ENCODE measurements around the gene BRINP2. TPM values are rescaled to one million over a fixed set of nuclear protein-coding genes. Genes with fewer than 3 reads are reported as not detected.

Gene BRINP2
- polyA plus RNA-seq, 2 of the 4 experiments (the other 2 are of a cell fraction): 0.04 to 0.09 TPM

DNA sequence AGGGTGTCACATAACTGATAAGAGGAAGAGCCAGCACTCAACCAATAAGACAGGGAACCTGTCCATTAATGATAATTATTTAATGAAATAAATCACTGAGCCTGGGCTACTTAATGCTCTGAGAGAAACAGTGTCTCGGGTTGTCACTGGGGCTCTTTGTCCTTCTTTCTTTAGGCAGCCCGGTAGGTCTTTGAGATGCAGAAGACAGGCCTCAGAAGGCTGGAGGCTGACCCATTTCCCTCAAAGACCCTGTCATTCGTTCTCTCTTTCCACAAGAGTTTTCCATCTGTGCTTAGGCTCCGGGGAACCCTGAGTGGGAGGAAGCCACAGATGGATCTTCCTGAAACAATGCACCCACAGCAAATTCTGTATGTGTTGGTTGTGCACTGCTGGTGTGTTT, 68.2 kb downstream of the BRINP2 start:
- Histone ChIP-seq H3K4me2 (no peak overlapping the region), H3K9me3 (no peaks in the 10 kb centered on the region), H3K4me1 (no peaks in the 10 kb centered on the region), H3K4me3 (no peak overlapping the region), H3K27ac (no peak overlapping the region)
- 40% methylated on average over 4 of the region's 4 CpGs for WGBS (ENCODE audit: missing lambda C conversion rate)
- ChIA-PET CTCF (interaction anchor here (1.0 to 1.5 kb wide), 3 partner anchors 10 to 16 kb away, joined by 3 to 4 read pairs (median 3); no protein-coding TSS in a partner anchor), POLR2A (no interaction called here)
- FAIRE-seq (no peak), ATAC-seq (no peak), DNase-seq (ENCODE audit: low read depth in 1 of 2, low spot score in 1 of 2) (no peak)
- no peak for TF ChIP-seq FOXS1 (CRISPR knock-in tag; IDR thresholded peaks at IDR 0.05)
- TF ChIP-seq ZSCAN20 (CRISPR knock-in tag; IDR thresholded peaks at IDR 0.05): no peak
- TF ChIP-seq KDM1A (IDR thresholded peaks at IDR 0.05; ENCODE audit: low read depth): no peak
- TF ChIP-seq TFCP2L1 (CRISPR knock-in tag; IDR thresholded peaks at IDR 0.05): no peak
- TF ChIP-seq RCOR1 (IDR thresholded peaks at IDR 0.05; ENCODE audit: low read depth, low read length): no peak
- no peak for TF ChIP-seq RNF2 (IDR thresholded peaks at IDR 0.05; ENCODE audit: borderline replicate concordance, low read depth)
- TF ChIP-seq EHMT2 (IDR thresholded peaks at IDR 0.05; ENCODE audit: low read depth): no peak
- no peak for TF ChIP-seq PHF8 (IDR thresholded peaks at IDR 0.05; ENCODE audit: borderline replicate concordance, low read depth)
- no peak for TF ChIP-seq RFX5 (IDR thresholded peaks at IDR 0.05)
- TF ChIP-seq KDM5A (IDR thresholded peaks at IDR 0.05): no peak

DNA sequence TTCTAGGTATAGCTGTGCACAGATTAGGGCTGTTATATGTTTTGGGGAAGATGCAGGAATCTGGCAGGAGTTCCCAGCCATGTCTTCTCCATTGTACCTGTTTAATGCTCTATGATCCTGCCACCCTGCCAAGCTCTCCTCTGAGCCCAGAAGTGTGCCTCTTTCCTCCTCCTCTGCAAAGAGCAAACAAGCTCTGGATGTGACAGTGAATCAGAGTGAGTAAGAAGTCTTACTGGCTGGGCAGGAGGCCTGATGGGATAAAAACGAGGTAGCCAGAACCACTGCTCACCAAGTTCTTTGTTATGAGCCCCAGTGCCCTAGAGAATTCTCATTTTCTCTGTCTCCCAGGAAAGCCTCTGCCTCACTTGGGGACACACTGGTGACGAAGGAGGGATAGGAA, 69.0 kb downstream of the BRINP2 start:
- DNase-seq (ENCODE audit: low read depth in 1 of 2, low spot score in 1 of 2) (no peak), ATAC-seq (no peak; a peak in 1 of 6 replicates), FAIRE-seq (no peak)
- ChIA-PET POLR2A (no interaction called here), CTCF (no interaction called here)
- TF ChIP-seq SREBF2 (IDR thresholded peaks at IDR 0.05) (no peak), RNF2 (IDR thresholded peaks at IDR 0.05; ENCODE audit: borderline replicate concordance, low read depth) (no peak), ZNF302 (CRISPR knock-in tag; IDR thresholded peaks at IDR 0.05) (no peak), HDAC2 (IDR thresholded peaks at IDR 0.05) (no peak), KDM5A (IDR thresholded peaks at IDR 0.05) (no peak), HOXA7 (CRISPR knock-in tag; IDR thresholded peaks at IDR 0.05) (no peak), MYC (IDR thresholded peaks at IDR 0.05; ENCODE audit: borderline replicate concordance, low read length) (no peak), POLR2A (IDR thresholded peaks at IDR 0.05; ENCODE audit: low read length) (no peak), KDM1A (IDR thresholded peaks at IDR 0.05; ENCODE audit: low read depth) (no peak)
- H3K9me3 ChIP-seq: no peaks in the 10 kb centered on the region
- no peaks in the 10 kb centered on the region for H3K4me1 ChIP-seq
- no peak overlapping the region for H3K4me2 ChIP-seq
- H3K4me3 ChIP-seq: no peak overlapping the region
- WGBS (ENCODE audit: missing lambda C conversion rate): 11% methylated on average over 2 of the region's 2 CpGs
- H3K27ac ChIP-seq: no peak overlapping the region

DNA sequence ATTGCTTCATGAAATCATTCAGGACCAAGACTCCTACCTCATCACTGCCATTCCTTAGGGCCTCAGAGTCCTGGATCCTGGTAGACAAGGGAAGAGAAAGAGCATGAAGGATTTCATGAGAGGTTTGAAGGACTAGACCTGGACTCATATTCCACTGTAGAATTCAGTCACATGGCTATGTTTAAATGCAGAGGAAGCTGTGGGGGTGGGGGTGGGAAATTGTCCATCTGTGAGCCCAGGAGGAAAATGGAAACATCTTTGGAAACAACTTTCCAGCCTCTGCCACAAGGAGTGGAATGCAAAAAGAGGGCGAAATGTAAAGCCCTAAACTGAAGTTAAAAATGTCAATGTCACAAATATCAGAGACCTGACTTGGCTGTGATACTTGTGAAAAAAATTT, 73.0 kb downstream of the BRINP2 start:
- H3K4me3 ChIP-seq: no peak overlapping the region
- no peaks in the 10 kb centered on the region for H3K9me3 ChIP-seq
- ATAC-seq (no peak), FAIRE-seq (no peak), DNase-seq (ENCODE audit: low read depth in 1 of 2, low spot score in 1 of 2) (no peak)
- 19% methylated on average over 1 of the region's 1 CpG for WGBS (ENCODE audit: missing lambda C conversion rate)
- no peak overlapping the region for H3K4me2 ChIP-seq
- H3K27ac ChIP-seq: no peak overlapping the region
- ChIA-PET CTCF (no interaction called here), POLR2A (no interaction called here)
- TF ChIP-seq NFE2L2 (conservative IDR thresholded peaks at IDR 0.05; ENCODE audit: low read length): no peak
- H3K4me1 ChIP-seq: no peaks in the 10 kb centered on the region

DNA sequence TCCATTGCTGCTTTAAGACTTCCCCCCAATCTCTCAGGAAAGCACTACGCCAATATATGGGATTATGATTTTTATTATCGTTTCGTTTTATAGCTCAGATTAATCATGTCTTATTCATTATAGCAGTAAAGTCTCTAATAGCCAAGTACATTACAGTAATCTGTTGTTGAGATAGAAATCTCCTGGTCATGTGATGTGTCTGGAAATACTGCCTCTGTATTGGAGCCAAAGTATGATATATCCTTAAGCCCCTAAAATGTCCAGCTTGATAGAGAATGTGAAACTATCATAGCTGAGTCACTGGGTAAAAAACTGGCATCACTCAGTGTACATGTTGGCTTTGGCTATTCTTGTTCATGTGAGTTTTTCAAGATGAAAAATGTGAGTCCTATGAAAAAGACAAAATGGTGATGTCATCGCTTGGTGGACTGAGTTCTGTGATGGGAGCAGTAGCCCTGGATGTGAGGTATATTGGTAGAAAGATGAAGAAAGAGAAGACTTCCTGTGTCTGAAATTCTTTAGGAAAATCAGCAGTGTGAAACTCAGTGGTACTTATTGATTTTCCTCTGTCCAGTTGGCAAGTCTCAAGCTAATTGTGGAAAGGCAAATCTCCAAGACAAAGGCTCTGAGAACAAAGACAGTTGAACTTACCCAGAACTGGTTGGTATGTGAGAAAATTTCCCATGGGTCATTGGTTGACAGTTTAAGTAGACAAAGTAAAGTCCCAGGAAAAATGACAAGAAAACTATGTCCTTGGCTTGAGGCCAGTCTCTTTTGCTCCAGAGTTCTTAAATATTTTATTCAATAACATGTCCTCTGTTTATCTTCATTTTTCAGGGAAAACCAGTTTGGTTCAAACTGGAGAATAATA, 76.2 kb downstream of the BRINP2 start:
- ChIA-PET POLR2A (no interaction called here), CTCF (interaction anchor here (1.5 kb wide), 1 partner anchor 9 kb away, joined by 7 read pairs; no protein-coding TSS in a partner anchor)
- FAIRE-seq (no peak), DNase-seq (ENCODE audit: low read depth in 1 of 2, low spot score in 1 of 2) (no peak), ATAC-seq (no peak)
- H3K27ac ChIP-seq: no peak overlapping the region
- no peaks in the 10 kb centered on the region for H3K4me1 ChIP-seq
- no peaks in the 10 kb centered on the region for H3K9me3 ChIP-seq
- no peak overlapping the region for H3K4me2 ChIP-seq
- no peak overlapping the region for H3K4me3 ChIP-seq
- no peak for TF ChIP-seq CBX8 (IDR thresholded peaks at IDR 0.05)
- WGBS (ENCODE audit: missing lambda C conversion rate): 63% methylated on average over 4 of the region's 4 CpGs

All from A549 (cell line).